NT2/D1 (cell line): ENCODE results near the gene TJP1.

ENCODE experiments used
- SUZ12 ChIP-seq: IDR thresholded peaks from 2 replicates; pipeline ENCODE4 v1.6.1; 2011; ENCODE audit not compliant: insufficient read length, insufficient read depth; ENCODE audit errors: extremely low read depth
- YY1 ChIP-seq: IDR thresholded peaks from 2 replicates; pipeline ENCODE4 v1.6.1; 2011; ENCODE audit not compliant: insufficient read length, insufficient read depth
- ZNF274 ChIP-seq: IDR thresholded peaks from 2 replicates; pipeline ENCODE4 v1.6.1; 2011; ENCODE audit warnings: mild to moderate bottlenecking, low read depth, low read length

GRCh38 chr15:29704950-29705597 lies 117.2 kb downstream of the TJP1 start:
- TF ChIP-seq YY1 = no peak
- TF ChIP-seq ZNF274 = no peak
- TF ChIP-seq SUZ12 = no peak
